Activated CD4-positive, alpha-beta T cell treated with anti-CD3 and anti-CD28 coated beads, Interleukin-2, amount 10 ng/mL, durations not matched to agents 24 days and 14 days (primary cell): Measurements from ENCODE around the gene SMIM24. TPM values are rescaled to one million over a fixed set of nuclear protein-coding genes. Genes with fewer than 3 reads are reported as not detected.
"Not testable (repeated sequence)": the region's sequence is repeated elsewhere in the genome, so short reads cannot be mapped to it uniquely, and the experiment has no call there.

Experiments
- DNase-seq: peaks from one replicate; pipeline ENCODE4 v3.0.0; 2022
- H3K27ac Mint-ChIP-seq: one replicate; pipeline ENCODE4 v1.8.0; 2022; ENCODE audit warnings: mild to moderate bottlenecking, mixed read lengths
- H3K27me3 Mint-ChIP-seq: one replicate; pipeline ENCODE4 v1.8.0; 2022; ENCODE audit warnings: mixed read lengths
- H3K36me3 Mint-ChIP-seq: one replicate; pipeline ENCODE4 v1.8.0; 2022; ENCODE audit warnings: low read depth, mild to moderate bottlenecking, mixed read lengths
- H3K4me1 Mint-ChIP-seq: one replicate; pipeline ENCODE4 v1.8.0; 2021; ENCODE audit warnings: mixed read lengths
- H3K4me3 Mint-ChIP-seq: one replicate; pipeline ENCODE4 v1.8.0; 2022; ENCODE audit warnings: mild to moderate bottlenecking, moderate library complexity, mixed read lengths
- H3K9me3 Mint-ChIP-seq: one replicate; pipeline ENCODE4 v1.8.0; 2021; ENCODE audit warnings: mixed read lengths
- intact Hi-C: fragments of 100-400 bp; cut with micrococcal nuclease; formaldehyde crosslinking; loops from one replicate; pipeline ENCODE4 v1.15.1; 2023
- total RNA-seq: library from RNA; stranded (reverse); gene quantifications from 2 replicates; pipeline ENCODE4 v1.2.3, GENCODE V29; 2022

The SMIM24 gene
- total RNA-seq, 1 donor from 2014 or later, result not detected

DNA sequence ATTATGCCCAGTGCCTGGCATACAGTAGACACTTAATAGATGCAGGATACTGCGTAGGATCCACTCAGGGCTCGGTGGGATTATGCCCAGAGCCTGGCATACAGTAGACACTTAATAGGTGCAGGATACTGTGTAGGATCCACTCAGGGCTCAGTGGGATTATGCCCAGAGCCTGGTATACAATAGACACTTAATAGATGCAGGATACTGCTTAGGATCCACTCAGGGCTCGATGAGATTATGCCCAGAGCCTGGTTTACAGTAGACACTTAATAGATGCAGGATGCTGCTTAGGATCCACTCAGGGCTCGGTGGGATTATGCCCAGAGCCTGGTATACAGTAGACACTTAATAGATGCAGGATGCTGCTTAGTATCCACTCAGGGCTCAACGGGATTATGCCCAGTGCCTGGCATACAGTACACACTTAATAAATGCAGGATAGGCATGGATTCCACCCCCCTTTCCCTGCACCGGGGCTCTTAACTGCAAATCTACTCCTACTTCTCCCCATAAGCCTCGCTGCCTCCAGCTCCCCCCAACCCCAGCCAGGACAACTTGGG, 24.9 kb downstream of the SMIM24 start:
- no peak overlapping the region for H3K4me3 Mint-ChIP-seq
- DNase-seq, result no peak

GRCh38 chr19:3454656-3455392, 25.5 kb downstream of the SMIM24 start:
- Mint-ChIP-seq H3K4me3 (no peak overlapping the region), H3K9me3 (no peaks in the 10 kb centered on the region), H3K36me3 (no peaks in the 10 kb centered on the region), H3K4me1 (no peaks in the 10 kb centered on the region), H3K27me3 (no peaks in the 10 kb centered on the region), H3K27ac (no peak overlapping the region)
- DNase-seq, result no peak
- intact Hi-C loops, result no loop called here

More for the DNA sequence above, 24.9 kb downstream of the SMIM24 start:
- no peaks in the 10 kb centered on the region for H3K4me1 Mint-ChIP-seq
- intact Hi-C loops, result no loop called here
- H3K27ac Mint-ChIP-seq, result no peak overlapping the region
- H3K27me3 Mint-ChIP-seq, result no peaks in the 10 kb centered on the region
- no peaks in the 10 kb centered on the region for H3K36me3 Mint-ChIP-seq
- no peaks in the 10 kb centered on the region for H3K9me3 Mint-ChIP-seq

GRCh38 chr19:3453840-3454239, 26.5 kb downstream of the SMIM24 start:
- intact Hi-C loops, result no loop called here

DNA sequence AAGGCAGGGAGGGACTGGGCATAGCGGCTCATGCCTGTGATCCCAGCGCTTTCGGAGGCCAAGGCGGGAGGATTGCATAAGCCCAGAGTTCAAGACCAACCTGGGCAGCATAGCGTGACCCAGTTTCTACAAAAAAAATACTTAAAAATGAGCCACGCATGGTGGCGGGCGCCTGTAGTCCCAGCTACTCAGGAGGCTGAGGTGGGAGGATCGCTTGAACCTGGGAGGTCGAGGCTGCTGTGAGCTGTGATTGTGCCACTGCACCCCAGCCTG, 27.4 kb downstream of the SMIM24 start:
- H3K27ac Mint-ChIP-seq, H3K4me3 Mint-ChIP-seq, intact Hi-C loops, H3K4me1 Mint-ChIP-seq, H3K9me3 Mint-ChIP-seq, DNase-seq, H3K27me3 Mint-ChIP-seq, H3K36me3 Mint-ChIP-seq: not testable (repeated sequence)

More at GRCh38 chr19:3453840-3454239, 26.5 kb downstream of the SMIM24 start:
- Mint-ChIP-seq H3K4me3 (no peak overlapping the region), H3K27ac (no peak overlapping the region), H3K9me3 (no peaks in the 10 kb centered on the region), H3K27me3 (no peaks in the 10 kb centered on the region), H3K36me3 (no peaks in the 10 kb centered on the region), H3K4me1 (no peaks in the 10 kb centered on the region)
- DNase-seq, result no peak

GRCh38 chr19:3452171-3452941, 28.0 kb downstream of the SMIM24 start:
- no peak overlapping the region for H3K4me3 Mint-ChIP-seq
- H3K36me3 Mint-ChIP-seq, result no peaks in the 10 kb centered on the region
- H3K4me1 Mint-ChIP-seq, result no peaks in the 10 kb centered on the region
- no peak overlapping the region for H3K27ac Mint-ChIP-seq
- H3K27me3 Mint-ChIP-seq, result no peaks in the 10 kb centered on the region
- H3K9me3 Mint-ChIP-seq, result no peaks in the 10 kb centered on the region
- intact Hi-C loops, result no loop called here
- no peak for DNase-seq

DNA sequence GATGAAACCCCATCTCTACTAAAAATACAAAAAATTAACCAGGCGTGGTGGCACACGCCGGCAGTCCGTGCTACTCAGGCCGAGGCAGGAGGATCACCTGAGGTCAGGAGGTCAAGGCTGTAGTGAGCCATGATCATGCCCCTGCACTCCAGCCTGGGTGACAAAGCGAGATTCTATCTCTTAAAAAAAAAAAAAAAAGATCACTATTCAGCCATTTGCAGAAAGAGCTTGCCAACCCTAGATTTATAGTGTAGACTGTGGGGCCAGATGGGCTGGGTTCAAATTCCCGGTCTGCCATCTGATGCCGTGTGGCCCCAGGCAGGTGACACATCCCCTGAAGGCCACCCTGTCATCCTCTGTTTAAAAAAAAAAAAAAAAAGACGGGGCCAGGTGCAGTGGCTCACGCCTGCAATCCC, 28.9 kb downstream of the SMIM24 start:
- Mint-ChIP-seq H3K36me3 (no peaks in the 10 kb centered on the region), H3K27me3 (no peaks in the 10 kb centered on the region), H3K9me3 (no peaks in the 10 kb centered on the region), H3K27ac (no peak overlapping the region), H3K4me1 (no peaks in the 10 kb centered on the region), H3K4me3 (no peak overlapping the region)
- intact Hi-C loops, result no loop called here
- DNase-seq, result no peak

GRCh38 chr19:3450796-3451411, 29.4 kb downstream of the SMIM24 start:
- H3K4me1 Mint-ChIP-seq, result no peaks in the 10 kb centered on the region
- DNase-seq, result no peak
- H3K27ac Mint-ChIP-seq, result no peak overlapping the region
- no peaks in the 10 kb centered on the region for H3K9me3 Mint-ChIP-seq
- H3K4me3 Mint-ChIP-seq, result no peak overlapping the region
- H3K27me3 Mint-ChIP-seq, result no peaks in the 10 kb centered on the region
- intact Hi-C loops, result no loop called here
- H3K36me3 Mint-ChIP-seq, result no peaks in the 10 kb centered on the region

DNA sequence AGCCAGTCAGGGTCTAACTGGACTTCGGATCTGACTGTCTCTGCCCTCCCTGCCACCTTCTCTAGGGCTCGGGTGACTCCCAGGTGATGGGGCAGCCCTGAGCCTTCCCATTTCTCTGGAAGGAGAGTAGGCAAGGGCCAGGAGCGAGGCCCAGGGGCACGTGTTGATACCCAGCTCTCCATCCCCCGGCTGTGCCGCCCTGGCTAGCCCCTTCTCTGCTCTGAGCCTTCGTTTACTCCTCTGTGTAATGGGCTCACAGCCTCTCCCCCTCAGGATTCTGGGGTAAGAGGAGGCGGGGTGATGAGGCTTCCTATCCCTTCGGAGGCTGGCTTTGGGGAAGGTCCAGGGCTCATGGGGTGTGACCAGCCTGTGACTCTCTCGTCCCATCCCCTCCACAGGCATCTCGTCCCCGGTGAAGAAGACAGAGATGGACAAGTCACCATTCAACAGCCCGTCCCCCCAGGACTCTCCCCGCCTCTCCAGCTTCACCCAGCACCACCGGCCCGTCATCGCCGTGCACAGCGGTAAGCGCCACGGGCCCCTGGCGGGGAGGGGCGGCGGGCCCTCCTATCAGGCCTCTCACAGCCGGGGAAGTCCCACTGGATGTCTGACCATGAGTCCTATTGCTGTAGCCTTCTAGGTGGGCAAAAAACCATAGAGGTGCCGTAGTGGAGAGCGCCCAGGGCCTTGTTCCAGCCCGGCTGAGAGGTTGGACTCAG, 31.6 kb downstream of the SMIM24 start:
- H3K27ac Mint-ChIP-seq, result no peak overlapping the region
- DNase-seq, result no peak
- H3K9me3 Mint-ChIP-seq, result no peaks in the 10 kb centered on the region
- H3K36me3 Mint-ChIP-seq, result no peaks in the 10 kb centered on the region
- no peak overlapping the region for H3K4me3 Mint-ChIP-seq
- no peaks in the 10 kb centered on the region for H3K27me3 Mint-ChIP-seq
- intact Hi-C loops, result no loop called here
- H3K4me1 Mint-ChIP-seq, result peaks cover 1% of the 10 kb centered on the region

DNA sequence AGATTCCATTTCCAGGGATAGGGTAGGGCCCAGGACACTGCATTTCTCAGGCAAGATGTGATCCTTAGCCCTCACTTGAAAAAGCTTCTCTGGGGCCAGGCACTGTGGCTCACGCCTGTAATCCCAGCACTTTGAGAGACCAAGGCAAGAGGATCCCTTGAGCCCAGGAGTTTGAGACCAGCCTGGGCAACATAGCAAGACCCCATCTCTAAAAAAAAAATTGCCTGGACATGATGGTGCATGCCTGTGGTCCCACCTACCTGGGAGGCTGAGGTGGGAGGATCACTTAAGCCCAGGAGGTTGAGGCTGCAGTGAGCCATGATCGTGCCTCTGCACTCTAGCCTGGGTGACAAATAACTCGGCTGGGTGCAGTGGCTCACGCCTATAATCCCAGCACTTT, 33.7 kb downstream of the SMIM24 start:
- intact Hi-C loops, H3K27me3 Mint-ChIP-seq, H3K27ac Mint-ChIP-seq, H3K4me3 Mint-ChIP-seq, DNase-seq, H3K4me1 Mint-ChIP-seq, H3K9me3 Mint-ChIP-seq, H3K36me3 Mint-ChIP-seq: not testable (repeated sequence)

DNA sequence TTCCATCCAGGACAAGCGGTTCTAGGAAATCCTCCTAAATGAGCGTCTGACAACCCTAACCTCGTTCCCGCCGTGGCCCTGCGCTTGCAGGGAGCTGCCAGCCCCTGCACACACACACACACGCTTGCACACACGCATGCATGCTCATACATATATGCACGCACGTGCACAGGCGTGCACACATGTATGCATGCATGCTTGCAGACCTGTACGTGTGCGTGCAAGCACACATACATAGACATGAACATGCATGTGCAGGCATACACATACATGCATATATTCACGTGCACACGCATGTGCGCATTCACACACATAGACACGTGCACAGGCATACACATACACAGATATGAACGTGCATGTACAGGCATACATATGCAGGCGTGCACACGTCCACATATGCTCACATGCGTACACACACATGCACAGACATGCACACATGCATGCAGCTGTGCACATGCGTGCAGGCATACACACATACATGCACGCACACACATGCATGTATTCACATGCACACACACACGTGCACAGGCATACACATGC, 35.6 kb downstream of the SMIM24 start:
- intact Hi-C loops, result no loop called here
- no peak overlapping the region for H3K27ac Mint-ChIP-seq
- H3K9me3 Mint-ChIP-seq, result no peaks in the 10 kb centered on the region
- no peaks in the 10 kb centered on the region for H3K27me3 Mint-ChIP-seq
- H3K4me1 Mint-ChIP-seq, result peaks cover 2% of the 10 kb centered on the region
- no peak overlapping the region for H3K4me3 Mint-ChIP-seq
- H3K36me3 Mint-ChIP-seq, result no peaks in the 10 kb centered on the region
- no peak for DNase-seq

DNA sequence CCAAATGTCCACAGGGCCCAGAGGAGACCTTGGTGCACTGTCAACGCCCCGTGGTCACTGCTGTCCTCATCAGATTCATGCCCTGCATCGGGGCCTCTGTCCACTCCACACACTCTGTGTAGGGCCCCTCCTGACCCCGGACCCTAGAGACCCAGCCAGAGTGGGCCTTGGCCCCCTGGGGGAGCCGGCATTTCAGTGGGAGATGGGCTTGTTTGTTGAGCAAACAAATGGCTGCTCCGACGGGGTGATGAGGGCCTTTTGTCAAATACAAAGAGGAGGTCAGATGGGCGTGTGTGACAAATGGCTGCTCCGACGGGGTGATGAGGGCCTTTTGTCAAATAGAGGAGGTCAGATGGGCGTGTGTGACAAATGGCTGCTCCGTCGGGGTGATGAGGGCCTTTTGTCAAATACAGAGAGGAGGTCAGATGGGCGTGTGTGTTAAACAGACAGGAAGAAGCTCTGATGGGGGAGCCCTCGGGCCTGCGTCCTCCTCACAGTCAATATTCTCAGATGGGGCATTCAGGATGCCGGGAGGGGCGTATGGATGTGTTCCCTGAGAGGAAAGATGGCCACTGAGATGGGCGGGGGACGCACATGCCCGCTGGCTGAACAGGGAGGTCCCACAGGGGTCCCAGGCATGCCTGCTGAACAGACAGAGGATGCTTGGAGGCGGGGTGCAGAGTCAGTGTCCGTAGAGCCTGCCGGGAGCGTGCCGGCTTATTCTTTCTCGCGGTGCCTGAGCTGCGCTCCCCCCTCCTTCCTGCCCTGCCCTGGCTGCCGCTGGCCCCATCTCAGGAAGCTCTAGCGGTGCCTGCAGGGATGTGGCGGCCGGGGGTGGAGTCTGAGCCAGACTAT, 36.3 kb downstream of the SMIM24 start:
- Mint-ChIP-seq H3K4me3 (no peak overlapping the region), H3K36me3 (no peaks in the 10 kb centered on the region), H3K4me1 (peaks cover 2% of the 10 kb centered on the region), H3K27ac (no peak overlapping the region), H3K27me3 (no peaks in the 10 kb centered on the region), H3K9me3 (no peaks in the 10 kb centered on the region)
- intact Hi-C loops, result no loop called here
- DNase-seq, result no peak

- no peaks in the 10 kb centered on the region for H3K36me3 Mint-ChIP-seq
- no peak overlapping the region for H3K27ac Mint-ChIP-seq
- H3K9me3 Mint-ChIP-seq, result no peaks in the 10 kb centered on the region
- peaks cover 2% of the 10 kb centered on the region for H3K4me1 Mint-ChIP-seq
- H3K27me3 Mint-ChIP-seq, result no peaks in the 10 kb centered on the region
- no peak for DNase-seq
- no peak overlapping the region for H3K4me3 Mint-ChIP-seq
- intact Hi-C loops, result no loop called here
Measured at GRCh38 chr19:3442487-3443071, 37.7 kb downstream of the SMIM24 start.

GRCh38 chr19:3441986-3442329, 38.4 kb downstream of the SMIM24 start:
- intact Hi-C loops, result no loop called here
- peaks cover 2% of the 10 kb centered on the region for H3K4me1 Mint-ChIP-seq
- DNase-seq, result no peak
- H3K27me3 Mint-ChIP-seq, result no peaks in the 10 kb centered on the region
- H3K4me3 Mint-ChIP-seq, result no peak overlapping the region
- H3K9me3 Mint-ChIP-seq, result no peaks in the 10 kb centered on the region
- no peak overlapping the region for H3K27ac Mint-ChIP-seq
- no peaks in the 10 kb centered on the region for H3K36me3 Mint-ChIP-seq
